ENCODE results near the gene DAGLA. TPM values are rescaled to one million over a fixed set of nuclear protein-coding genes. Genes with fewer than 3 reads are reported as not detected.

Gene DAGLA
- total RNA-seq, 1 experiment from 2014 or later, result 3.1 TPM

- POLR2A ChIA-PET, result no interaction called here
- peaks cover 3% of the 10 kb centered on the region; the same call in 1 of the 2 replicates for H3K27me3 Mint-ChIP-seq (ENCODE audit: low read depth)
- DNase-seq (ENCODE audit: low spot score) (no peak), ATAC-seq (no peak)
- H3K9me3 Mint-ChIP-seq, result no peaks in the 10 kb centered on the region
- CTCF ChIA-PET, result interaction anchor here (0.6 to 3.5 kb wide), 3 partner anchors 19 to 74 kb away, joined by 3 to 10 read pairs (median 7); no protein-coding TSS in a partner anchor
- H3K27ac Mint-ChIP-seq, result no peak overlapping the region; the same call in 1 of the 2 replicates
- H3K36me3 Mint-ChIP-seq, result no peaks in the 10 kb centered on the region
- TF ChIP-seq ZNF232 (CRISPR knock-in tag; IDR thresholded peaks at IDR 0.05) (no peak), ATF3 (CRISPR knock-in tag; conservative IDR thresholded peaks at IDR 0.05) (no peak), PRRX2 (CRISPR knock-in tag; IDR thresholded peaks at IDR 0.05) (no peak), ZMAT4 (CRISPR knock-in tag; IDR thresholded peaks at IDR 0.05) (no peak), ARID4B (CRISPR knock-in tag; IDR thresholded peaks at IDR 0.05; ENCODE audit: borderline replicate concordance) (no peak), PRDM15 (CRISPR knock-in tag; IDR thresholded peaks at IDR 0.05) (no peak)
- peaks cover 41% of the 10 kb centered on the region for H3K4me1 Mint-ChIP-seq
- no peak overlapping the region for H3K4me3 Mint-ChIP-seq
Measured at GRCh38 chr11:61713906-61714305, 33.7 kb downstream of the DAGLA start.

- DNase-seq (ENCODE audit: low spot score) (no peak), ATAC-seq (no peak)
- no peak for TF ChIP-seq ZNF425 (CRISPR knock-in tag; conservative IDR thresholded peaks at IDR 0.05)
- Mint-ChIP-seq H3K27me3 (ENCODE audit: low read depth) (peaks cover 3% of the 10 kb centered on the region; the same call in 1 of the 2 replicates), H3K27ac (no peak overlapping the region; the same call in 1 of the 2 replicates), H3K36me3 (no peaks in the 10 kb centered on the region), H3K9me3 (no peaks in the 10 kb centered on the region), H3K4me3 (no peak overlapping the region), H3K4me1 (peaks cover 45% of the 10 kb centered on the region)
- ChIA-PET CTCF (interaction anchor here (0.6 to 3.5 kb wide), 4 partner anchors 19 to 74 kb away, joined by 3 to 10 read pairs (median 5); no protein-coding TSS in a partner anchor), POLR2A (no interaction called here)
Measured at GRCh38 chr11:61714316-61714715, 34.1 kb downstream of the DAGLA start.

GRCh38 chr11:61714916-61715315 lies 34.7 kb downstream of the DAGLA start:
- Mint-ChIP-seq H3K27me3 (ENCODE audit: low read depth) (peaks cover 3% of the 10 kb centered on the region; the same call in 1 of the 2 replicates), H3K36me3 (no peaks in the 10 kb centered on the region), H3K4me1 (peaks cover 45% of the 10 kb centered on the region), H3K4me3 (no peak overlapping the region), H3K27ac (no peak overlapping the region), H3K9me3 (no peaks in the 10 kb centered on the region)
- TF ChIP-seq ZNF423 (CRISPR knock-in tag; IDR thresholded peaks at IDR 0.05) (no peak), FOXP1 (CRISPR knock-in tag; IDR thresholded peaks at IDR 0.05; ENCODE audit: borderline replicate concordance) (no peak), ATF3 (CRISPR knock-in tag; conservative IDR thresholded peaks at IDR 0.05) (no peak), RORB (CRISPR knock-in tag; IDR thresholded peaks at IDR 0.05) (no peak), HMGA2 (CRISPR knock-in tag; IDR thresholded peaks at IDR 0.05) (no peak), NR3C1 (CRISPR knock-in tag; conservative IDR thresholded peaks at IDR 0.05; ENCODE audit: low read depth) (no peak), ZNF281 (CRISPR knock-in tag; IDR thresholded peaks at IDR 0.05) (no peak), NFATC4 (CRISPR knock-in tag; IDR thresholded peaks at IDR 0.05) (no peak), SMAD4 (CRISPR knock-in tag; IDR thresholded peaks at IDR 0.05) (no peak), RELA (CRISPR knock-in tag; IDR thresholded peaks at IDR 0.05; ENCODE audit: borderline replicate concordance) (no peak), ZNF138 (CRISPR knock-in tag; conservative IDR thresholded peaks at IDR 0.05) (no peak)
- no peak for DNase-seq (ENCODE audit: low spot score)
- ATAC-seq, result no peak
- ChIA-PET POLR2A (no interaction called here), CTCF (interaction anchor here (1.1 to 5.5 kb wide), 4 partner anchors 19 to 73 kb away, joined by 3 to 71 read pairs (median 8); no protein-coding TSS in a partner anchor)

Data from WTC11 (cell line).